Measurements from ENCODE around the gene ANKRD40.

The ANKRD40 gene

GRCh38 chr17:50668025-50668837 lies 39.5 kb downstream of the ANKRD40 start:
- no peak for DNase-seq

DNA sequence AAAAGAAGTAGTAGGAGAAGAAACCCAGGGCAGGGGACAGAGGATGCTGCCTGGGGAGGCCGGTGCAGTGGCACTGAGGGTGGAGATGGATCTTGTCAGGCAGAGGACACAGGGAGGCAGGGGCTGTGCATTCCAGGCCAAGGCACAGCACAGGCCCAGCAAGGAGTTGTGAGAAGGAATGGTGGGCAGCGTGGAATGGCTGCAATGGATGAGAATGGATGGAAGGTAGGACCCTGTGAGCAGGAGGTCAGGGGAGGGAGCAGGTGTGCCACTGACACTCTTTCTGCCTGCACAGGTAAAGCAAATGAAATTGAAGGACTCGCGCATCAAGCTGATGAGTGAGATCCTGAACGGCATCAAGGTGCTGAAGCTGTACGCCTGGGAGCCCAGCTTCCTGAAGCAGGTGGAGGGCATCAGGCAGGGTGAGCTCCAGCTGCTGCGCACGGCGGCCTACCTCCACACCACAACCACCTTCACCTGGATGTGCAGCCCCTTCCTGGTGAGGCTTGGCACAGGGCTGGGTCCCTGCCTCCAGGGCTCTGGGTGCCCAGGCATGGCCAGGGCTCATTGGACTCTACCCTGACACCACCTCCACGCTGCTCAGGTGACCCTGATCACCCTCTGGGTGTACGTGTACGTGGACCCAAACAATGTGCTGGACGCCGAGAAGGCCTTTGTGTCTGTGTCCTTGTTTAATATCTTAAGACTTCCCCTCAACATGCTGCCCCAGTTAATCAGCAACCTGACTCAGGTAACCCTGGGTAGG lies 40.3 kb downstream of the ANKRD40 start:
- DNase-seq, result no peak

GRCh38 chr17:50666316-50666715 lies 41.4 kb downstream of the ANKRD40 start:
- DNase-seq, result no peak

- DNase-seq, result no peak
Observed at GRCh38 chr17:50665838-50666237, 41.9 kb downstream of the ANKRD40 start.

- DNase-seq, result no peak
Observed at GRCh38 chr17:50664788-50665458, 42.8 kb downstream of the ANKRD40 start.

GRCh38 chr17:50663812-50664374 lies 43.8 kb downstream of the ANKRD40 start:
- DNase-seq, result no peak

DNA sequence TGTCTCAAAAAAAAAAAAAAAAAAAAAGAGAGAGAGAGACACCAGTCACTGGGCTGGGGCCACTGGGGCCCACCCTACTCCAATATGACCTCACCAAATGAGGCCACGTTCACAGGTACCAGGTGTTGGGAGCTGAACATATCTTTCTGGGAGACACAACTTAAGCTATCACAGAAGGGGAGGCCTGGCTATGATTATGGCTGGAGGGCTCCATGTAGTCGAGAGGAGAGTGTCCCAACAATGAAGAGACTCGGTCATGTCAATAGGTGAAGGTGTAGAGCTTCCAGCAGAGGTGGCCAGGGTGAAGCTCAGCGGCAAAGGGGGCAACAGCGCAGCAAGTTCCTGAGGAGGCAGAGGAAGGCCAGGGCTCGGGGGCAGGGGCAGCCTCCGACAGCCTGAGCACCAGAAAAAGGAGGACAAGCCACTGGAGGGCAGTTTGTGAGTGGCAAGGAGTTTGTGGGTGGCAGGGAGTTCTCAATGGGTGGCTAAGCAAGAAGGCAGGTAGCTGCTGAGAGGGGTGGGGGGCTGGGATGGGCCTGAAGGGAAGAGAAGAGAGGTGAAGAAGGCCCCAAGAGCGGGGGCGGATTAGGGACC lies 45.0 kb downstream of the ANKRD40 start:
- DNase-seq, result no peak

- DNase-seq, result no peak
Observed at GRCh38 chr17:50661795-50662391, 45.8 kb downstream of the ANKRD40 start.

GRCh38 chr17:50661348-50661747 lies 46.4 kb downstream of the ANKRD40 start:
- DNase-seq, result no peak

DNA sequence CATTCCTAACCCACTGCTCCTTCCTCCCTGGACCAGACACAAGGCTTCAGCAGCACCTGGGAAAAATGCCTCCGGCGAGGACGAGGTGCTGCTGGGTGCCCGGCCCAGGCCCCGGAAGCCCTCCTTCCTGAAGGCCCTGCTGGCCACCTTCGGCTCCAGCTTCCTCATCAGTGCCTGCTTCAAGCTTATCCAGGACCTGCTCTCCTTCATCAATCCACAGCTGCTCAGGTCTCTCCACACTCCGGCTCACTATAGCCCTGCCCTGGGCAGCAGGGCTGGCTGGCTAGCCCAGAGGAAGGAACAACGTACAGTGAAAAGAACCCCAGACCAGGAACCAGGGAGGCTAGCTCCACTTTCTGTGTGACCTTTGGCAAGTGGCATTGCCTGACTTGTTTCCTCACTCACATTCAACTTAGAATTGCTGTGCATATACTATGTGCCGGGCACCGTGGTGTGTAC lies 46.8 kb downstream of the ANKRD40 start:
- no peak for DNase-seq

- DNase-seq, result peak; percentile 39
Observed at GRCh38 chr17:50660042-50660886, 47.5 kb downstream of the ANKRD40 start.

DNA sequence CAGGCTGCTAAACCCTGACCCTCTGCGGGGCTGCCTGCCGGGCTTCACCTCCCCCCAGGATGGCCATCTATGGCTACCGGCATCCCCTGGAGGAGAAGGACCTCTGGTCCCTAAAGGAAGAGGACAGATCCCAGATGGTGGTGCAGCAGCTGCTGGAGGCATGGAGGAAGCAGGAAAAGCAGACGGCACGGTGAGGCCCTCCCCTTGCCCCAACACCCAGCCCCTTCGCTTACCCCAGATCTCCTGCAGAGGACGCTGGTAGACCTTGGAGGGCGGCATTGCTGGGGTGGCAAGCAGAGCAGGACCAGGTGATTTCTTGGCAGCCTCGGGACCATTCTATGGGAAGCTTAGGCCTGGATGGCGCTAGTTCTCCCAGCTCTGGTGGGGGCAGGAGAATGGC lies 48.5 kb downstream of the ANKRD40 start:
- no peak for DNase-seq

DNA sequence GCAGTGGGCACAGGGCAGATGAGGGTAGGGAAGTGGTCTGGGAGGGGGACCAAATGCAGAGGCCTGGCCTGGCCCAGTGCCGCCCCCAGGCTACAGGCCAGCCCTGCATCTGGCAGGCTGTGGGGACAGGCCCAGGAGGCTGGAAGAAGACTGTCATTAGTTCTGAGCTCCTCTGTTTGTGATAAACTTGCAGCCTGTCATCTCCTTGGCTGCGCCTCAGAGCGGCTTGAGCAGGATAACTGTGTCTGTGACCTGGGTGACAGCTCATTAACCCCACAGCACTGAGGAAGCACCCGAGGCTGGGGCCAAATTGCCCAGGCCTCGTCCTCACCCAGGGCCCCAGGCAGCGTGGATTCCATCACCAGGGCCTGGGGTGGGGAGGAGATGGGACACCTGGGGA lies 49.1 kb downstream of the ANKRD40 start:
- DNase-seq, result no peak

GRCh38 chr17:50657627-50658026 lies 50.1 kb downstream of the ANKRD40 start:
- no peak for DNase-seq

- no peak for DNase-seq
Observed at GRCh38 chr17:50657054-50657453, 50.7 kb downstream of the ANKRD40 start.

DNA sequence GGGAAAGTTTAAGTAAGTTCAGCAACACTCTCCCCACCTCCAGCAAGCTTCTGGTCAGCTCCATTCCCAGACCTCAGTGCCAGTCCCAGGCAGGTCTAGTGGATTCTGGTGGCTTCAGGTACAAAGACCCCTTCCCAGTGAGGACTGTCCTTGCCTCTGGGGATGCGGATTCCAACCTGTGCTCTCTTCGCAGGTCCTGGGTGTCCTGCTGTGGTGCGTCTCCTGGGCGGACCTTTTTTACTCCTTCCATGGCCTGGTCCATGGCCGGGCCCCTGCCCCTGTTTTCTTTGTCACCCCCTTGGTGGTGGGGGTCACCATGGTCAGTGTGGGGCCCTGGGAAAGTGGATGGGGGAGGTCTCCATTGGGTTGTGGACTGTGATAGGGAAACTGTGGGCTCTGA lies 51.2 kb downstream of the ANKRD40 start:
- DNase-seq, result no peak

DNA sequence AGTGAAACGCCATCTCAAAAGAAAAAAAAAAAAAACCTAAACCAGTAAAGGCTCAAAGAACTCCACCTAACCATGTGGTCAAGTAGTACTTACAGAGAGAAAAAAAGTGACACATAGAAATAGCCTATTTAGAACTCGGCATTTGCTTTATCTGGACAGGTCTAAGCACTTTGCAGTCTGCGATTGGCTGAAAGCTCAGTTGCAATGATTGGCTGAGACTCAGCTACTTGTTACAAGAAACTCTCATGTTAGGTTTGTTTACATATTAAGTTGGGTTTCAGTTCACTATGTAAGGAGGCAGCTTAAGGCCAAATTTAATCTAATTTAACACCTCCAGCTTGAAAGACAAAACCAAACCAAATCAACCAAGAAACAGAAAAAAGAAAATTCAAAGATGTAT lies 54.0 kb downstream of the ANKRD40 start:
- no peak for DNase-seq

DNA sequence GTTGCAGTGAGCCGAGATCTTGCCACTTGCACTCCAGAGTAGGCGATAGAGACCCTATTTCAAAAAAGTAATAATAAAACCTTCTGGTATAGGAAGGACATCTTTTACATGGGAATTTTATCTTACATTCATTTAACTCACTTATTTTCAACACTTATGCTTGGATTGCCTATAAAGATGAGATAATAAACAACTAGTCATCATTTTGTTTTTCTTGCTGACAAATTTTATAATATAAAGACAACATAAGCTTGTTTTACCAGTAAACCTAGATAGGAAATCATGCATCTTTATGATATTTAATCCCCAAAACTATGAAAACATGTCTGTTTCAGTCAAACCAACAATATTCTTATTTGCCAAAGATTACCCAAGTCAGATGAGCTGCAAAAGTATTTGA lies 56.1 kb downstream of the ANKRD40 start:
- no peak for DNase-seq

DNA sequence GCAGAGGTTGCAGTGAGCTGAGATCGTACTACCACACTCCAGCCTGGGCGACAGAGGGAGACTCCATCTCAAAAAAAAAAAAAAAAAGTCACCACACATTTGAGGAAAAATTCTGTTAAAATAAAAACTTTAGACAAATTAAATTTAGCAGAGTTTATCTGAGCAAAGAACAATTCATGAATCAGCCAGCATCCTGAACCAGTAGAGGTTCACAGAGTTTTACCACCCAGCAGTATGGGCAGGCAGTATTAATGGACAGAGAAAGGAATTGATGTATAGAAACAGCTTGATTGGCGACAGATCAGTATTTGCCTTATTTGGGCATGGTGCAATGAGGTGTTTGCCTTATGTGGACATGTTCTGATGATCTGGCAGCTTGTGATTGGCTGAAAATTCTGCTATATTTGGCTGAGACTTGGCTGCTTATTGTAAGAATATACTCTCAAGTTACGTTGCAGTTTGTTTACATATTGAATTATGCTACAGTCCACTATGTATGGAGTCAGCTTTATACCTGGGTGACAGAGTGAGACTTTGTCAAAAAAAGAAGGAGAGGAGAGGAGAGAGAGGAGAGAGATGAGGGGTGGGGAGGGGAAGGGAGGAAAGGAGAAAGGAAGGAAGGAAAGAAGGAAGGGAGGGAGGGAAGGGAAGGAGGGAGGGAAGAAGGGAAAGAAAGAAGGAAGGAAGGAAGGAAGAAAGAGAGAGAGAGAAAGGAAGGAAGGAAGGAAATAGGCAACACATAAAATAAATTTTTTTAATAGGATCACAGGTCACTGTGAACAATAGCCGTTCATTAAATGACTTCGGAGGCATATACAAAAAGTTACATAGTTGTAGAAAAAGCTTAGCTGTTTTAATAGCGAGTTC lies 58.4 kb downstream of the ANKRD40 start:
- no peak for DNase-seq

- no peak for DNase-seq
Observed at GRCh38 chr17:50647187-50647586, 60.5 kb downstream of the ANKRD40 start.
